ENCODE data around the gene DGCR6. TPM values are rescaled to one million over a fixed set of nuclear protein-coding genes. Genes with fewer than 3 reads are reported as not detected.
"Not testable (repeated sequence)": the region's sequence is repeated elsewhere in the genome, so short reads cannot be mapped to it uniquely, and the experiment has no call there.

DGCR6 gene
- total RNA-seq, 1 donor from 2014 or later, result 0.35 TPM

GRCh38 chr22:18906896-18907295, 776 bp downstream of the DGCR6 start:
- no peaks in the 10 kb centered on the region for H3K36me3 Mint-ChIP-seq (ENCODE audit: low read depth)
- H3K9me3 Mint-ChIP-seq, result no peaks in the 10 kb centered on the region
- H3K27me3 Mint-ChIP-seq, result no peaks in the 10 kb centered on the region
- intact Hi-C loops (cut with micrococcal nuclease), result no loop called here
- no peak for DNase-seq
- ChIA-PET CTCF (interaction anchor here (0.8 to 1.3 kb wide), 2 partner anchors 238 to 841 kb away, joined by 3 read pairs; partner anchors contain the start of gene ESS2), POLR2A (no interaction called here)
- H3K4me1 Mint-ChIP-seq, result no peaks in the 10 kb centered on the region
- no peak for TF ChIP-seq CTCF (IDR thresholded peaks at IDR 0.05)
- ATAC-seq (ENCODE audit: low read depth), result no peak
- H3K27ac Mint-ChIP-seq, result no peak overlapping the region
- H3K4me3 Mint-ChIP-seq, result no peak overlapping the region

GRCh38 chr22:18909556-18909955, 3.4 kb downstream of the DGCR6 start:
- Mint-ChIP-seq H3K9me3 (no peaks in the 10 kb centered on the region), H3K4me1 (no peaks in the 10 kb centered on the region), H3K27me3 (no peaks in the 10 kb centered on the region), H3K36me3 (ENCODE audit: low read depth) (no peaks in the 10 kb centered on the region), H3K4me3 (no peak overlapping the region), H3K27ac (no peak overlapping the region)
- intact Hi-C loops (cut with micrococcal nuclease), result no loop called here
- CTCF ChIA-PET, result no interaction called here
- DNase-seq (no peak), ATAC-seq (ENCODE audit: low read depth) (no peak)
- POLR2A ChIA-PET, result no interaction called here
- no peak for TF ChIP-seq CTCF (IDR thresholded peaks at IDR 0.05)

- intact Hi-C loops (cut with micrococcal nuclease); H3K27me3 Mint-ChIP-seq; DNase-seq; H3K9me3 Mint-ChIP-seq; H3K4me1 Mint-ChIP-seq; H3K27ac Mint-ChIP-seq; H3K36me3 Mint-ChIP-seq (ENCODE audit: low read depth); POLR2A ChIA-PET; CTCF ChIA-PET; ATAC-seq (ENCODE audit: low read depth); H3K4me3 Mint-ChIP-seq: not testable (repeated sequence)
Measured at GRCh38 chr22:18911535-18911934, 5.4 kb downstream of the DGCR6 start.

- H3K27ac Mint-ChIP-seq; ATAC-seq (ENCODE audit: low read depth); H3K36me3 Mint-ChIP-seq (ENCODE audit: low read depth); POLR2A ChIA-PET; intact Hi-C loops (cut with micrococcal nuclease); CTCF ChIA-PET; H3K4me3 Mint-ChIP-seq; H3K27me3 Mint-ChIP-seq; H3K9me3 Mint-ChIP-seq; DNase-seq; H3K4me1 Mint-ChIP-seq: not testable (repeated sequence)
Measured at GRCh38 chr22:18912264-18912946, 6.3 kb downstream of the DGCR6 start.

GRCh38 chr22:18914558-18914957, 8.4 kb downstream of the DGCR6 start:
- POLR2A ChIA-PET; DNase-seq; H3K27ac Mint-ChIP-seq; H3K36me3 Mint-ChIP-seq (ENCODE audit: low read depth); CTCF ChIA-PET; H3K4me1 Mint-ChIP-seq; H3K9me3 Mint-ChIP-seq; ATAC-seq (ENCODE audit: low read depth); H3K27me3 Mint-ChIP-seq; H3K4me3 Mint-ChIP-seq; intact Hi-C loops (cut with micrococcal nuclease): not testable (repeated sequence)

- POLR2A ChIA-PET; H3K36me3 Mint-ChIP-seq (ENCODE audit: low read depth); ATAC-seq (ENCODE audit: low read depth); H3K4me3 Mint-ChIP-seq; DNase-seq; H3K27ac Mint-ChIP-seq; intact Hi-C loops (cut with micrococcal nuclease); H3K9me3 Mint-ChIP-seq; CTCF ChIA-PET; H3K4me1 Mint-ChIP-seq; H3K27me3 Mint-ChIP-seq: not testable (repeated sequence)
Measured at GRCh38 chr22:18915550-18915949, 9.4 kb downstream of the DGCR6 start.

GRCh38 chr22:18917818-18918217, 11.7 kb downstream of the DGCR6 start:
- H3K27ac Mint-ChIP-seq; H3K36me3 Mint-ChIP-seq (ENCODE audit: low read depth); intact Hi-C loops (cut with micrococcal nuclease); POLR2A ChIA-PET; H3K4me1 Mint-ChIP-seq; H3K27me3 Mint-ChIP-seq; DNase-seq; H3K4me3 Mint-ChIP-seq; H3K9me3 Mint-ChIP-seq; CTCF ChIA-PET; ATAC-seq (ENCODE audit: low read depth): not testable (repeated sequence)

GRCh38 chr22:18920257-18920902, 14.3 kb downstream of the DGCR6 start:
- CTCF ChIA-PET; POLR2A ChIA-PET; ATAC-seq (ENCODE audit: low read depth); intact Hi-C loops (cut with micrococcal nuclease); H3K27me3 Mint-ChIP-seq; H3K27ac Mint-ChIP-seq; DNase-seq; H3K36me3 Mint-ChIP-seq (ENCODE audit: low read depth); H3K4me3 Mint-ChIP-seq; H3K9me3 Mint-ChIP-seq; H3K4me1 Mint-ChIP-seq: not testable (repeated sequence)
